NCI-H1694 (cell line): ENCODE data around the gene ADAM19.
"Not testable (repeated sequence)": the region's sequence is repeated elsewhere in the genome, so short reads cannot be mapped to it uniquely, and the experiment has no call there.

Experiments
- DNase-seq: peaks from one replicate; lab custom pipeline; 2025; lab: John Stamatoyannopoulos, UW

Gene ADAM19

DNA sequence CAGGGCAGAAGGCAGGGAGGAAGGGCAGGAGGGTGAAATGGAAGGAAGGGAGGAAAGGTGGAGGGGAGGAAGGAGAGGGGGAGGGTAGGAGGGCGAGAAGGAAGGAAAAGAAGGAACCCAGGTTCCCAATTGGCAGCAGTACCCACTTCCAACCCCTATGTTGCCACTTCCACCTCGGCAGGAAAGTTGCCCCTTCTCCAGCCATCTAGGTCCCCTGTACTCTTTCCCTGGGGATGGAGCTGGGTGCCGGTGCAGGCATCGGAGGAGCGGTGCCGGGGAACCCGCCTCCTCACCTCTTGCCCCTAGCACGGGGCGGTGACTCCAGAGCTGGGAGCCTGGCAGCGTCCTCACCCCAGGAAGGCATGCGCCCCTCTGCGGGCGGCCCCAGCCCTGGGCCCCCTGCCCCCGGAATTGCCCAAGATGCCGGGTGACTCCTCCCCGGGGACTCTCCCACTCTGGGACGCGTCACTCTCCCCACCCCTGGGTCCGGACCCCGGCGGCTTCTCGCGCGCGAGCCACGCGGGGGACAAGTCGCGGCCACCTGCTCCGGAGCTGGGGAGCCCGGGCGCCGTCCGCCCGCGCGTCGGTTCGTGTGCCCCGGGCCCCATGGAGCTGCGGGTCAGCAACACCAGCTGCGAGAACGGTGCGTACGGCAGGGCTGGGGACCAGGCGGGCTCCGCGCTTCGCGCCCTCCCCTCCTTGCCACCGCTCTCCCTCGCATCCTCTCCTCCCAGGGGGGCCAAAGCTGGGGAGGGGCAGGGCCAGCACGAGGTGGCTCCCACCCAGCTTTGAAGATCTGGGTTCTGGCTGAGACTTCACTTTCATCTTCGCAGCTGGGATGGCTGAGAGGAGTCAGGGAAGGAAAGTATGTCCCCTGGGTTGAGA, 115.6 kb downstream of the ADAM19 start, which contains the start of gene NIPAL4:
NIPAL4 (plus strand) TSS at position 499 of the 885 bp plus-strand sequence; CDS start at position 607, 108 bp downstream.
- no peak for DNase-seq

DNA sequence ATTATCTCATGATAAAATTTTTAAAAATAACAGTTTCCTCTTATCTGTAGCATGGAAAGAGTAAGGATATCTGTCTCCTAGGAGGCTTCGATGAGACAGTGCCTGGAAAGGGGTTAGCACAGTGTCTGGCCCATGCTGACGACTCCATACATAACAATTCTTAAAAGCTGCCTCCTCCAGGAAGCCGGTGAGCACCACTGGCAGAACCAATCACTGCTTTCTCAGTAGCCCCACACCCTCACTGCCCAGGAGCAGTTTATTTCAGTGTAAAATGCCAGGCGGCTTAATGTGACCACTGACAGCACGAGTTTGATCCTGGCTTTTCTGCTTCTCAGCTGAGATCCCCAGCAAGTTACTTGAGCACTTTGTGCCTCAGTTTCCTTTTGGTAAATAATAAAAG, 116.7 kb downstream of the ADAM19 start:
- no peak for DNase-seq

DNA sequence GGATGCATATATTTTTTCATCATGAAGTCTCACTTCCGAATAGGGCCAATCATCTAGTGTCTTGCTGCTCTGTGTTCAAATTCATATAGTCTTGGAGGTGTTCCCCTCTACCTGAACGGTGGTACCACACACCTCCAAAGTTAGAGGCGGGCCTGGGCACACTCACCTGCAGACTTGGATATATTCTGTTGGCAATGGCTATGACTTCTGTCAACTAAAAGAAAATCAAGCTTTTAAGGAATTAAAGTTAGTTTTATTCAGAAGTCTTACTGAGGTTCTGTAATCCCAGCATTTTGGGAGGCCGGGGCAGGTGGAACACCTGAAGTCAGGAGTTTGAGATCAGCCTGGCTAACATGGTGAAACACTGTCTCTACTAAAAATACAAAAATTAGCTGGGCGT, 118.2 kb downstream of the ADAM19 start:
- no peak for DNase-seq

DNA sequence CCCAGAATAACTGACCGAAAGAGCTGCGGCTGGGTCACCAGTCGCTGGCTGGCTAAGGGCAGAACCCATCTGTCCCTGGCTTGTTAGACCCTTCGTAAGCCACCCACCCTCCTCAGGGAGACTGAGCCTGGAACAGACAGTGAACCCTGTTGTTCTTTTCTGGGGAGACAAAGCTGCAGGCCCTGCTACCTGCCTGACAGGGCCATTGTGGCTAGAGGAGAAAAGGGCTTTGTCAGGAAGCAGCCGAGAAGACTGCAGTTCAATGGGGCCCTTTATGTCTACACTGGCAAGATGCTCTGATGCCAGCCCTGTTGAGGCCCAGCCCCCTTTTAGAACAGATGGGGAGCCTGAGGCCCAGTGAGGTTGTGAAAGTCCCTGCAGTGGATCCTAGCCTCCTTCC, 119.3 kb downstream of the ADAM19 start:
- DNase-seq, result no peak

DNA sequence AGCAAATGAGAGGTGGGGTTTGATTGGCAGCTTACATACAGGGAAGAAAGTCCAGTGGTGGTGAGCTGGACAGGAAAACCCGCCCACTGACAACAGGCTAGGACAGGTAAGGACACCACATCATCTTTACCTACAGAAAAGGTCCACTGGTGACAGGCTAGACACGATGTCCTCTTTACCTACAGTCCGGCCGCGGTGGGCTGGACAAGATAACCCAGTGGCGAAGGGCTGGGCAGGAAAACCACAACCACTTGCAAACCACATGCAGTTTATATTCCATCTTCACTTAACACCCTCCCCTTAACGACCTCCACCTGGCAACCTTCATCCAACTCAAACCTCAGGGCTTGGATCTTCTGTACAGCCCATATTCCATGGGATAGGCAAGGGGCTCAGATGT, 120.5 kb downstream of the ADAM19 start:
- DNase-seq, result no peak

DNA sequence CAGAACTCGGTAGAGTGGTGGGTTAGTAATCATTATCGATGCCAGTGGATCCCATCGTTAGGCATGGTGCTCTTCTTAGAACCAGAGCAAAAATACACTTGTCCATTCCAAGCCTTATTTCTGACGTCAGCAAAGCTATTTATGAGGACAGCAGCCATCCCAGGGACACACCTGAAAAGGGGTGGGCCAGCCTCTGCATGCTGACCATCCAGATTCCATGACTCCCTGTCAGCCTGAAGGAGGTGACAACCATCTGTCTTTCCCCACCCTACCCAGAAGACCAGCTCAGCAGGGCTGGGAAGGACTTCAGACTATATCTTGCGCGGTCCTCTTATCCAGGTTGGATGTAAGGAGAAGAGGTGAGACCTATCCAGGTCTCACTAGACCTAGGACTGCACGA, 121.3 kb downstream of the ADAM19 start:
- DNase-seq, result no peak

DNA sequence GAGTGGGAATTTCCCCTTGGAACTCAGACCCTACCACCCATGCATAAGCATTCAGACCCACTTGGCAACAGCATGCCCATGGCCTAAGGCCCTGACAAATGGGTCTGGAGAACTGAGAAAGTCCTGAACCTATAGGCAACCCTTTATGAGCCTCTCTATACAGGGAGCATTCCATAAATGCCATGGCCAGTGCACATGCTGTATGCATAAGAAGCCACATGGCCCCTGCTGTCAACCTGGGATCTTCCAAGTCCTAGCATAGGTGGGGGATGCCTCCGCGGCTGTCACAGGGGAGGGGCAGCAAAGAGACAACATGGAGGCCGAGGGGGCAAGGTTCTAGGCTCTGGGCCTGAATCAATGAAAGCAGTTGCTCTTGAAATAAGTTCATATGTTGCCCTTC, 123.8 kb downstream of the ADAM19 start:
- DNase-seq, result no peak

DNA sequence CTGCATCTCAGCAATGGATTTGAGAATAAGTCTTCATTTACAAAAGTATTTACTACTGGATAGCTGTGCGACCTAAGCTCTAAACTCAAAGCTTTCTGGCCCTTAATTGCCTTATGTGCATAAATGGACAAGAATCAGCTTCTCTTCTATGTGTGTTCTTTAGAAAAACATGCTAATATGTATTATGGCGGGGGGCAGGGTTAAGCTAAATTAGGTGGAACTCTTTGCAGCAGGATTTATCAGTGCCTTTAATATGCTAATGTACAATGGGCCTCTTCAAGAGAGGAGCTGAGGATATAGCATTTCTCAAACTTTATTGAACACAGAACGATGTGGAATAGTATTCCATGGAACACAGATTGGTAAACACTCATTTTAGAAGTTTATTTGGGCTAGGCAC, 125.6 kb downstream of the ADAM19 start:
- no peak for DNase-seq

DNA sequence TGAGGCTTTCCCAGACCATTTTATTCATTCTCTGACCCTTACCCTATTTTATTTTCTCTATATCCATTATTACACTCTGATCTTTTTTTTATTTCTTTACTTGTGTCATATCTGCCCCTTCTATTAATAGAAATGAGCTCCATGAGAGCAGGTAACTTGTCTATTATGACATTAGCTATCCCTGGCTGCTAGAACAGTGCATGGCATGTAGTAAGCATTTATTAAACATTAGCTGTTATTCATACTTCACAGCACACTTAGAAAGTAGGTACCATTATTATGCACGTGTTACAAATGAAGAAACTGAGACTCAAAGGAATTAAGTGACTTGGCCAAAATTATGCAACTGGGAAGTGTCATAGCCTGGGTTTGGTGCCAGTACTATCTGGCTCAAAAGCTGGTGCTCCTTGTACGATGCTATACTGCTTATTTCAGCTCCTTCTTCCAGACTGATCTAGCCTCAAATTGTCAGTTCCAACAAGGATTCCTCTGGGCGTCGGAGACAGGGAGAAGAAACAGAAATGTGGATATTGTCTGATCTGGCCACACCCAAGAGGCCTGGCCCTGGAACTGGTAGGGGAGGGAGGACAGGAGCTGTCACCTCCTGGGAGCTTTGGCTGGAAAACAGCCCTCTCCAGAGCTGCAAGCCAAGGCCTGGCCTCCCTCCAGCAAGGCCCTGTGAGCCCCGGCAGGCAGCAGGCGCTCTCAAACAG, 126.4 kb downstream of the ADAM19 start:
- DNase-seq, result peak; percentile 32

DNA sequence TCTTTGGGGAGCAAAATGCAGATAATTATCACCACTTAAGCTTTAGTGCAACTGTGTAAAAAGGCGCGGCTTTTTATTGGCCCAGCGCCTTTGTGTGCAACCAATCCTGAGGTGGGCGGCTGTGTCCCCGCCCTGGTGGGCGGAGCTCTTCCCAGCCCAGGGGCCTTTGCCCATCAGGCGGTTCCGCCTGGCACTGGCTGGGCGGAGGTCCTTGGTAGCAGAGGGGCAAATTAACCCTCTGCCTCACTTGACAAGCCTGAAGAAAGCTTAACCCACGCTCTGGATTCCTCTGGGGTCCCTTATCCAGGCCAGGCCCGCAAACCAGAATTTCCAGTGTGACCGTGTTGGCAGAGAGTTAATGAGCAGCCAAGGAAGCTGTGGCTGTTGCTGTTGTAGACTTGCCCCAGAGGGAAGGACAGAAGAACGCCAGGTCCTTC, 128.4 kb downstream of the ADAM19 start:
- no peak for DNase-seq

DNA sequence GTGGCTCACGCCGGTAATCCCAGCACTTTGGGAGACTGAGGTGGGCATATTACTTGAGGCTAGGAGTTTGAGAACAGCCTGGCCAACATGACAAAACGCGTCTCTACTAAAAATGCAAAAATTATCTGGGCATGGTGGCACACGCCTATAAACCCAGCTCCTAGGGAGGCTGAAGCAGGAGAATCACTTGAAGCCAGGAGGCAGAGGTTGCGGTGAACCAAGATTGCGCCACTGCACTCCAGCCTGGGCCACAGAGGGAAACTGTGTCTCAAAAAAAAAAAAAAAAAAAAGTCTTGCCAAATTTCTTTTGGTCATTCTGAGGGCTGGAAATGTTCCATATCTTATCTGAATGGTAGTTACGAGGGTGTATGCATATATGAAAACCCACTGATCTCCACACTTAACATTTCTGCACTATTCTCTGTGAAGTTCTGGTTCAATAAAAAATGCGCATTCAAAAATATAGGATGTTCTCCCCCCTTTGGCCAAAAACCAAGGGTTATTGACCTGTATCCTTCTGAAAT, 129.1 kb downstream of the ADAM19 start:
- DNase-seq, result no peak

DNA sequence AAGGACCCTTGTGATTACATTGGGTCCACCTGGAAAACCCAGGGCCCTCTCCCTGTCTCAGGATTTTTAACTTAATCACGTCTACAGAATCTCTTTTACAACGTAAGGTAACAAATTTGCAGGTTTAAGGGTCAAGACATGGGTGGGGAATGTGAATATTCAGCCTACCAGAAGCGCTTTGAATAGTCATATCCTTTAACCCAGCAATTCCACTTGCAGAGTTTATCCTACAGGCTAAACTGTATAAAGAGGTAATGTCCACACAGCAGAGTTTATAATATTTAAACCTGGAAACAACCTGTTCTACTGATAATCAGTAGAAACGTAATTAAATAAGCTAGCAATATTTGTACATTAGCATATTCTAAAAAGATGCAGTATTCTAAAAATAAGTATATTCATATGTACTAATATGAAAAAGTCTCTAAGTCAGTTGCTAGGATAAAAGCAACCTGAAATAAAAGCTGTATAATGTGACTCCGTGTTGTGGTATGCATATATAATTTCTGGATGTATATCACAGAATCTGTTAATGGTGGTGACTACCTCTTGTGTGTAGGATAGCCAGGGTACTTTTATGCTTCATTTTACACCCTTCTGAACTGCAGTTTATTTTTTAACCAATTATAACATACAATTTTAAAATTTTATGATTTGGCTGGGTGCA, 129.7 kb downstream of the ADAM19 start:
- DNase-seq, result no peak

DNA sequence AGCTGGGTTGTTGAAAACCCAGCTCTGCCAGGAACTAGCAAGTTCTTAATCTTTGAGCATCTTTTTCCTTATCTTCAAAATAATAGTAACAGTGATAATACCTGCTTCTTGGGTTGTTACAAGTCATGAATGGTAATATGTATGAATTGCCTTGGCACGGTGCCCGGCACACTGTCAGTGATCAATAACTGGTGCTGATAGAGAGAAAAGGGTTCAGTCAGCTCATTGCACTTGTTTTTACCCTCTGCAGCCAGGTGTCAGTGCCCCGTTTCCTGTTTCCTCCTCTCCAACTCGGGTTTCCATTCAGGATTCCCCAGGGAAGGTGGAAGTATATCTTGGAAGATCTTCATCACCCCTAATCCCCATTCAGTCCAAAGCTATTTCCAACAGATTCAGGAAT, 131.4 kb downstream of the ADAM19 start:
- DNase-seq, result no peak

DNA sequence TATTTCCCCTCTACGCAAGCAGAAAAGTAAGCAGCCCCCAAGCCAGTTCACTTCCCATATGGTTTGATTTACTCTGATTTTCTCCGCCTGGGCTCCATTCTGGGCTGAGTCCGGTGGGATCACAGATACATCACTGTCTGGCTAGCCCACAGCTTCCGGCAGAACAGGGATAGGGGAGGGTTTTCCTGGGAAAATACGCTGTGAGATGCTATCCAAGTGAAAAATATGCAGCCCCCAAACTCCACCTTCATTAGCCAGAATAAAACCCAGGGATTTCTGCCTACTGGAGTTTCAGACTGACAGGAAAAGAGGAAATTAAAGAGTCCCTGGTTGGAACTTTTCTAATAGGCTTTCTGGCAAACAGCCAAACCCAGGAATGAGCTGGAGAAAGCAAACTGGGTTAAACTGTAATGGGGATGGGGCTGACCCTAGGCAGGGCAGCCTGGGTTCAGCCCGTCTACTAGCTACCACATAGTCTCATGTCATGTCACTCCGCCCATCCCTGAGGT, 132.5 kb downstream of the ADAM19 start:
- no peak for DNase-seq

DNA sequence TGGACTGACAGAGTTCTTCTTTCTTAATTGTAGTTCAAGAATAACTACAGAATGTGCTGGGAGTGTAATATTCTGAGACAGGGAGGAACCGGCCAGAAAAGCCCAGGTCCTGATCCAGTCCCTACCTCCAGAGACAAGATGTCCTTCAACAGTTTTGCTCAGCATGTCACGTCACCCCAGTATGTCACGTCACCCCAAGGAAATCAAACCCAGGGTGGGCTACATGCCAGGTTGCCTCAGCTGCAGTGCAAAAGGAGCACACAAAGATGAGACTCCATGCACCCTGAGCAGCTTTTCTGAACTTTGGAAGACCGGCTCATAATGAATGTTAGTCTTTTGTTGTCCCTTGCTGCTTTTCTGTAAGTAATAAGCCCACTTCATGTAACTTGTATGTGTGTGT, 141.5 kb downstream of the ADAM19 start:
- DNase-seq, result no peak

DNA sequence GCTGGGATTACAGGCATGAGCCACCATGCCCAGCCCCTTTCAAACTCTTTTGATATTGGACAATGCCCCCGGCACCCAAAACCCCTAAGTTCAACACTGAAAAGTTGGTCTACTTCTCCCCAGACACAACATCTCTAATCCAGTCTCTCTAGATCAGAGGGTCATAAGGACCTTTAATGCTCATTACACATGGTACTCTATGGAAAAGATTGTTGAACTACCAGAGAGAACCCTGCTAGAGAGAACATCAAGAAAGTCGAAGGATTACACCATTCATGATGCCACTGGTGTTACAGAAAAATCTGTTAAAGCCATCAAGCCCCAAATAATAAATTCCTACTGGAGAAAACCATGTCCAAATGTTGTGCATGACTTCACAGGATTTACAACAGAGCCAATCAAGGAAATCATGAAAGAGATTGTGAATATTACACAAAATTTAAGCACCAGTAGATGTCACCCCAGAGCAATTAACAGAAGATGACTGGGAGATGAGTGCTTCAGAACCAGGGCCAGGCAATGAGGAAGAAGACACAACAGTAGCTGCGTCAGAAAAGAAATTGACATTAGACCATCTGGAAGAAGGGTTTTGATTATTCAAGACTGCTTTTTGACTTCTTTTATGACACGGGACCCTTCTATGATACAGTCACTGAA, 143.9 kb downstream of the ADAM19 start:
- DNase-seq, result peak; percentile 40

DNA sequence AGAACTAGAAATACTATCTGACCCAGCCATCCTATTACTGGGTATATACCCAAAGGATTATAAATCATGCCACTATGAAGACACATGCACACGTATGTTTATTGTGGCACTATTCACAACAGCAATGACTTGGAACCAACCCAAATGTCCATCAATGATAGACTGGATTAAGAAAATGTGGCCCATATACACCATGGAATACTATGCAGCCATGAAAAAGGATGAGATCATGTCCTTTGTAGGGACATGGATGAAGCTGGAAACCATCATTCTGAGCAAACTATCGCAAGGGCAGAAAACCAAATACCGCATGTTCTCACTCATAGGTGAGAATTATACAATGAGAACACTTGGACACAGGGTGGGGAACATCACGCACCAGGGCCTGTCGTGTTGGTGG, 145.7 kb downstream of the ADAM19 start:
- DNase-seq, result not testable (repeated sequence)
